Iris pigment epithelial cell (primary cell): Measurements from ENCODE around the gene NTHL1.

Experiments
- DNase-seq: peaks from one replicate; pipeline ENCODE4 v3.0.0-alpha.2; 2011; ENCODE audit warnings: low read depth

The NTHL1 gene

DNA sequence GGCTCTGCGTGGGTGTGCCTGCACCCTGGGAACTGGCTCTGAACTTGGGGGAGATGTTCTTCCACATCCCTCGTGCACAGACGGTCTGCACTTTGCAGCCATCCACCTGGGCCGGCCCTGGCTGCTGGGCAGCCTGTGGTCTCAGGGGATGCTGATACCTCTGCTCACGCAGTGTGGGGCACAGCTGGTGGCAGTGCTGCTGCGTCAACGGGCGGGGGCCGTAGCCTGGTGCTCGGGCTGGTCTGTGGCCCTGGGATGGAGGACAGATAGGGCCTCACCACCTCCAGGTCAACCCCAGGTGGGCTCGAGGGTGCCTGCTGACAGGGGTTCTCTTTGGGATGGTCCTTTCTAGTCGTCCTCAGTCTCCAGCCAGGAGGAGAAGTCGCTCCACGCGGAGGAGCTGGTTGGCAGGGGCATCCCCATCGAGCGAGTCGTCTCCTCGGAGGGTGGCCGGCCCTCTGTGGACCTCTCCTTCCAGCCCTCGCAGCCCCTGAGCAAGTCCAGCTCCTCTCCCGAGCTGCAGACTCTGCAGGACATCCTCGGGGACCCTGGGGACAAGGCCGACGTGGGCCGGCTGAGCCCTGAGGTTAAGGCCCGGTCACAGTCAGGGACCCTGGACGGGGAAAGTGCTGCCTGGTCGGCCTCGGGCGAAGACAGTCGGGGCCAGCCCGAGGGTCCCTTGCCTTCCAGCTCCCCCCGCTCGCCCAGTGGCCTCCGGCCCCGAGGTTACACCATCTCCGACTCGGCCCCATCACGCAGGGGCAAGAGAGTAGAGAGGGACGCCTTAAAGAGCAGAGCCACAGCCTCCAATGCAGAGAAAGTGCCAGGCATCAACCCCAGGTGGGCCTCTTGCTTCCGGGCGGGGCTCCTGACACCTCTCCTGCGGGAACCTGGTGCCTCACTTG is 36.5 kb upstream of the NTHL1 start:
- no peak for DNase-seq

DNA sequence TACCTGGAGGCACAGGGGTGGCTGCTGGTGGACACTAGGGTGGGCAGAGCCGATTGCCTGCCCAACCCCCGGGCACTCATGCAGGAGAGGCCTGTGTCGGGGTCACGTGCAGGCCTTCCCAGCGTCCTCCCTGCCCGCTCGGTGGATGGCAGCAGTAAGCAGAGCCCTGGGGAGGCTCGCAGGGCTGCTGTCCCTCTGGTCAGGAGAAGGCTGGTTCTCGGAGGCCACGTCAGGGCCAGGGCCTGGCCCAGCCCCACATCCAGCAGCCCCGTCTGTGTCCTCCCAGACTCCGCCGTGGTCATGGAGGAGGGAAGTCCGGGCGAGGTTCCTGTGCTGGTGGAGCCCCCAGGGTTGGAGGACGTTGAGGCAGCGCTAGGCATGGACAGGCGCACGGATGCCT is 35.8 kb upstream of the NTHL1 start:
- no peak for DNase-seq

DNA sequence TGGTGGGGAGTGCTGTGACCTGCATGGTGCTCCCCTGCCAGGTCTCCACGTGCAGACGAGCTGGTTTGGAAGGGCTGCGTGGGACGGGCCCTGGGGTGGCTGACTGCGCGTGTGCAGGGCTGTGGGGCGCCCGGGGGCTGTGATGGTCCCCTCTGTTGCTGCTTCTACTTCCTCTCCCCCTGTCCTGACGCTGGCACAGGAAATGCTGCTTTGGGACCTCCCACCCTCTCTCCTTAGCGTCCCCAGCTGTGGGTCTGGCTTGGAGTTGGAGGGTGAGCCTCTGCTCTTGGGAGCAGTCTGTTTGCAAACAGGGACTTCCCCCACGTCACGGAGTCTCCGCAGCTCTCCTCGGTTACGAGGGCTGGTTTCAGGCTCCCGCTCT is 35.3 kb upstream of the NTHL1 start:
- no peak for DNase-seq

DNA sequence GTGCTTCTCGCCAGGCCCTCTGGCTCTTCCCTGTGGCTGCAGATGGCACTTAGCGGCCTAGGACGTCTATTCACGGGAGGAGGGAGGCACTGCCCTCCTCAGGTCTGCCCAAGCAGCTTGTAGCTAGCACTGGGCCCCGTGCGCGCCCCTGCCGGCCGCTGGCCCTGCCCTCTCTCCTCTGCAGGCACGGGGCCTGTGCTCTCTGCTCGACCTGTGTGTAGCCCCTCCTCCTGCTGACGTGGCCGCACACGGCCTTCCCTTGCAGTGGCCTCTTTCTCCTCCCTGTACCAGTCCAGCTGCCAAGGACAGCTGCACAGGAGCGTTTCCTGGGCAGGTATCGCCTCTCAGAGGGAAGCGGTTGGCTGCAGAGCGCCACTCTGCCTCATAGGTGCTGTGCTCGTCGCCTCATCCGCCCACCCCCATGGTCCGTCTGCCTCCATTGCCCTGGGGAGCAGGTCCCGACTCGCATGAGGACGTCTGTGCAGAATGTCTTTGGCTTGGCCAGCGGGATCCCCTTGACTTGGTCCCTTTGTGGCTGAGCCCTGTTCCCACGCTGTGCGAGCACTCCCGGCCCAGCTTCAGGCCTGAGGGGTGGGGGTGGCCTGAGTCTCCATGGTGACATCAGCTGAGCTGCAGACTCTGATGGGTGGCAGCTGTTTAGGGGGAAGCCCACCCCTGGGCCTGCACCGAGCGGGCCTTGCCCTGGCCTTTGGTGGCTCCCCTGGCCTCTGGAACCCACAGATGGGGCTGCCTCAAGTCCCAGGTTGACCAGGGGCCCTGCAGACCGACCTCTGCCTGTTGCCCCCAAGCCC is 34.7 kb upstream of the NTHL1 start:
- DNase-seq, result peak; percentile 32

DNA sequence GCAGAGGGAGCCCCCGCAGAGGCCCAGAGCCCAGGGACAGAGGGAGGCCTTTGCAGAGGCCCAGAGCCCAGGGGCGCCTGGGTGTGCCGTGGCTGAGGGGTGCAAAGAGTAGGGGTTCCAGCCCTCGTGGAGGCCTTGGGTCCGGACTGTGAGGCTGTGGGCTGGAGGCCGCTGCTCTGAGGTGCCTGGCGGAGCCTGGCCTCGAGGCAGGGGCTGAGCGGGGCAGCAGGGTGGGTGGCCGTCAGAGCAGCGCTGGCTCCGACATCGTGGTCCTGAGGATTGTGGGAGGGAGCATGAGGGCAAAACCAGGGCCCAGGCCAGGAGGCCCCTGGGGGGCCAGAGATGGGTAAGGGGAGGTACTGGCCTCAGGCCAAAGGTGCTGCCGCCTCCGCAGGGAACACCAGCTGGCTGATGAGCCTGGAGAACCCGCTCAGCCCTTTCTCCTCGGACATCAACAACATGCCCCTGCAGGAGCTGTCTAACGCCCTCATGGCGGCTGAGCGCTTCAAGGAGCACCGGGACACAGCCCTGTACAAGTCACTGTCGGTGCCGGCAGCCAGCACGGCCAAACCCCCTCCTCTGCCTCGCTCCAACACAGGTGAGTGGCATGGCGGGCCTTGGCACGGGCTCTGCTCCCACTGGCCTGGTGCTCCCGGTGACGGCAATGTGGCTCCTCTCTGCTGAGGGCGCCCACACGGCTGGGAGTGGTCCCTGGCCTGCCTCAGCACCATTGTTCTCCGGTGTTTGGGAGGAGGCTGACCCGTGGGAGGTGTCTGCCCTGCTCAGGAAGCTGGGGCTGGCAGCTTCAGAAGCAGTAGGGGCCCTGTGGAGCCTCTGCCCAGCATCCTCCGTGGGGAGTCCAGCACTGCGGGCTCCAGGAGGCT is 33.8 kb upstream of the NTHL1 start:
- no peak for DNase-seq

DNA sequence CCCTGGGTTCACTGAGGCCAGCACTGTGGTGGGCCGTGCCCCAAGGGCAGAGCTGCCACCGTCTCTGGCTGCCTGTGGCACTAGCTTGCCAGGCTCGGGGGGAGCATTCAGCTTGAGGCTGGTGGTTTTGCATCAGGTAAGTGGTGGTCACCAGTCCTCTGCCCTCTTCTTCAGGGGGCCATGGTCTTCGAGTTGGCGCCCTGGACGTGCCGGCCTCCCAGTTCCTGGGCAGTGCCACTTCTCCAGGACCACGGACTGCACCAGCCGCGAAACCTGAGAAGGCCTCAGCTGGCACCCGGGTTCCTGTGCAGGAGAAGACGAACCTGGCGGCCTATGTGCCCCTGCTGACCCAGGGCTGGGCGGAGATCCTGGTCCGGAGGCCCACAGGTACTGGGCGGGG is 32.4 kb upstream of the NTHL1 start:
- DNase-seq, result no peak

DNA sequence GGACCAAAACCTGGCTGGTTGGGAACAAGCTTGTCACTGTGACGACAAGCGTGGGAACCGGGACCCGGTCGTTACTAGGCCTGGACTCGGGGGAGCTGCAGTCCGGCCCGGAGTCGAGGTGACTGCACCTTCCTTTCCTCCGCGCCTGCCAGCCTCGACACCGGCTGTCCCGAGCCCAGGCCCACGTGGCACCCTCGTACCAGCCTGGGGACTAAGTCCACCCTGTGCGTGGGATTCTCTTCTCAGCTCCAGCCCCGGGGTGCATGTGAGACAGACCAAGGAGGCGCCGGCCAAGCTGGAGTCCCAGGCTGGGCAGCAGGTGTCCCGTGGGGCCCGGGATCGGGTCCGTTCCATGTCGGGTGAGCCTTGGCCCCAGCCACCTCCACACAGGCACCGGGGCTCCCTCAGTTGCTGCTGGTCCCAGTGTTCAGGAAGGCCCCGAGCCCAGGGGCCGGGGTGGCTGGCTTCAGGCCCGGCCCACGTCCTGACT is 31.7 kb upstream of the NTHL1 start:
- no peak for DNase-seq

DNA sequence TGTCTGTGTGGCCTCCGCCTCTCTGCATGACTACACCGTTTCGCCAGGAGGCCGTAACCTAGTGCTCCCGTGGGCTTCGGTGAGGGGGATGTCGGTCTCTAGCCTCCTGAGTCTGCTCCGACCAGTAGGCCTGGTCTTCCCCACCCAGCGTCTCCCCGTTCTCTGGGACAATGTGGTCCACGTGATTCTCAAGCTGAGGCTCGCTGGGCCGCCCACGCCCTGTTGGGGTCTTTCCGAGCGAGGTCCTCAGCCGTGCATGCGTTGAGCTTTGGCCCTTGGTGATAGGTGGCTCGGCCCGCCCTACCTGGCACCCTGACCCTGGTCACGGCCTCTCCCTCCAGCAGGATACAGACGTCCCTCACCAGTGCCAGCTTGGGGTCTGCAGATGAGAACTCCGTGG is 31.1 kb upstream of the NTHL1 start:
- no peak for DNase-seq

DNA sequence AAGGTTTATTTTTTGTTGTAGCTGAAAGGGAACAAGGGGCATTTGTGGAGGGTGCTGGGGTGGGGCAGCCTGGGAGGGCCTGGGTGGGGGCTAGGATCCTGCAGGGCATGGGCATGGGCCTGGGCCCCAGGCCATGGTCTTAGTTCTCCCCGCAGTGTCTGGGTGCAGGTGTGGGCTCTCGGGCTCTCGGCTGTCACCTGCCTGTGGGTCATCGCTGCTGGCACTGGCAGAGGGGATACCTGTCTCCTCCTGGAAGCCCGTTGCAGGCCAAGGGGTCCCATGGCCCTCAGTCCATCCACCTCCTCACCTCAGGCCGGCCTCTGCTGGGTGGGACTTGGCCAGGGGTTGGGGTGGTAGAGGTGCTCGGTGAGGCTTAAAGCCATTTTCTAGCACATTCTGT is 30.5 kb upstream of the NTHL1 start:
- DNase-seq, result no peak

DNA sequence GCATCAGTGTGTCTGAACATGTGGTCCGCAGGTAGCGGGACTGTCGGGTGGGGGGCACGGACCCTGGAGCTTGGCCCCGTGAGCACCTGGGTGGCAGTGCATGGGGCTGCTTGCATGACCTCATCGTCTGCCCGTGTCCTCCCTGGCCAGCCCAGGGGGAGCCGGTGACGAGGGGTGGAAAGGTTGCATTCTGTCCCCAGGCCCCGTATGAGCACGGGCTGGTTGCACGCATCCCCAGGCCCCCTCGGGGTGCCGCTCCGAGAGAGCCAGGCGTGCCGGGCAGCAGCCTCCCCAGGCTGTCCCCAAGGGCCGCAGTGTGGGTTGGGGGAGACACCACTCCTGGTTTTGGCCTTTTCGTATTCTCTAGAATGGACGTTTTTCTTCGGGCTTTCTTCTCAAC is 30.1 kb upstream of the NTHL1 start:
- DNase-seq, result no peak

DNA sequence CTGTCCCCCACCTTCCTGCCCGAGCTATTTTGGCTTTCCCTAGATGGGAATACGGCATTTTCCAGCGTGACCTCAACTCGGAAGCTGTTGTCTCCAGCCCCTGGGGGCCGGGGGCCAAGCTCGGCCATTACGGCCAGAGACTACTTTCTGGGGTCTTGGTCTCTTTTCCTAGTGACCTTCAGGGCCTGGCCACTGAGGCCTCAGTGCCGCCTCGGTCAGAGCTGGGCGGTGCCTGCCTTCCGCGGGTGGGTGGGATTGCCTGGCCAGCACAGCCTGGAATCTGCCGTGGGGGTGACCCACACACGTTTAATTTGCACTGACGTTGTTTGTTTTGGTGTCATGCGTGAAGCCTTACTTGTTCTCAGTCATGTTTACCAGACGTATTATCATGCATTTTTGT is 29.4 kb upstream of the NTHL1 start:
- DNase-seq, result no peak

DNA sequence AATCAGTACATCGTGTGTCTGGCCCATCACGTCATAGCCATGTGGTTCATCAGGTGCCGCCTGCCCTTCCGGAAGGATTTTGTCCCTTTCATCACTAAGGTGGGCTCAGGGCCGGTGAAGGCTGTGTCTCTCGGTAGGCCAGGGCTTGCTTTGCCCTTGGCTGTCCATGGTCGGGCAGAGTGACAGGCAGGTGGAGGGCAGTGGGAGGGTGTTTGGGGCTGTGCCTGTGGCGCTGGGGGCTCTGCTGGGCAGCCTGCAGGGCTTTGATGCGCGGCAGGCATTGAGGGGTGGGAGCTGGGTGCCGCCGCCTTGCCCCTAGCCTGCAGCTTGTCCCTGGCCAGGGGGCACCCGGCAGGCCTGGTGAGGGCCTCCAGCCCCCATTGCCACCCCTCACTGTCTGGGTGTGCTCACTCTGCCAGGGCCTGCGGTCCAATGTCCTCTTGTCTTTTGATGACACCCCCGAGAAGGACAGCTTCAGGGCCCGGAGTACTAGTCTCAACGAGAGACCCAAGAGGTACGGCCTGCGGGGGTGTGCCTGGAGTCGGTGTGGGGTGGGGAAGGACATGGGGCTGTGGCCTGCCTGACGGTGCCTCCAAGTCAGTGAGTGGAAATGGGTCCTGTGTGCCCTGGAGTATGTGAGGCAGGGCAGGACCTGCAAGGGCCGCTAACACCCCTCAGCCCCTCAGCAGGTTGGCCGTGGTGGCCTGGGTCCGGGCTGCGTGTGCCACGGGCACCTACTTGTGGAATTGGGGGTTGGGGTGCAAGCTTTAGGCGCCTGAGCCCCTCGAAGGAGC is 28.6 kb upstream of the NTHL1 start:
- DNase-seq, result no peak

DNA sequence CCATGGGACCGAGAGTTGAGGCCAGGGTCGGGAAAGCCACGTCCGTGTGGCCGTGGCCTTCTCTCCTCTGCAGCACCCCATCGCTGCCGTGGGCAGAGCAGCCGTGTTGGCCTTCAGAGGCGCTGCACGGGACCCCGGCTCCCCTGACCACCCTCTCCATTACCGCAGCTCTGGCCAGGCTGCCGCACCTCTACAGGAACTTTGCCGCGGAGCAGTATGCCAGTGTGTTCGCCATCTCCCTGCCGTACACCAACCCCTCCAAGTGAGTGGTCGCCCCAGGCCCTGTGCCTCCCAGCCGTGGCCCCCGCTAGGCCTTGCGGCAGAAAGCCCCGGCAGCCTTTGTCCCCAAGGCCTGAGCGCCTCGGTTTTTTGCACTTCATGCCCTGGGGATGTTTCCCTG is 28.0 kb upstream of the NTHL1 start:
- no peak for DNase-seq

DNA sequence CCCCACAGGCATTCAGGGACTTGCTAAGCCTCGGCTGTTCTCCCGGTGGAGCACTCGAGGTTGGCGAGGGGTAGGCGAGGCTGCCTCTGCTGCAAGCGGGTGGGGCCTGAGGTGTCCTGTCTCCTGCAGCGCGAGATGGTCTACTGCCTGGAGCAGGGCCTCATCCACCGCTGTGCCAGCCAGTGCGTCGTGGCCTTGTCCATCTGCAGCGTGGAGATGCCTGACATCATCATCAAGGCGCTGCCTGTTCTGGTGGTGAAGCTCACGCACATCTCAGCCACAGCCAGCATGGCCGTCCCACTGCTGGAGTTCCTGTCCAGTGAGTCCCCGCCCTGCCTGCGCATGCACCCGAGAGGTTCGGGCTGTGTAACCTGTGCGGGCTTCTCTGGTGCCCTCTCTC is 26.4 kb upstream of the NTHL1 start:
- no peak for DNase-seq

DNA sequence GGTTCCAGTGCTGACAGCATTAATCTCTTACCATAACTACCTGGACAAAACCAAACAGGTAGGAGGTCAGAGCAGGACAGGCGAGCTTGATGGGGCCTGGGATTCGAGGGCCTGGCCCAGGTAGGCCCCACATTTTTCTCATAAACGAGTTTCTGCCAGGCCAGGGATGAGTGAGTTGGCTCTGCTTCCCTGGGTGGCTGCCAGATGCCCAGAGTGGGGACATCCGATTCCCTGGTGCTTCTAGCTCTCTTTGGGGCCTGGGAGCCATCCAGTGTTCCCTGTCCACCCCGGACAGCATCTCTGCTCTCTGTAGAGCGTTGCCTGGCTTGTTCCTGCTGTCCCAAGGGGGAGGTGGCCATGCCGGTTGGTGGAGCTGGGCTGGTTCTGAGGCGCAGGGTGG is 25.3 kb upstream of the NTHL1 start:
- DNase-seq, result no peak

DNA sequence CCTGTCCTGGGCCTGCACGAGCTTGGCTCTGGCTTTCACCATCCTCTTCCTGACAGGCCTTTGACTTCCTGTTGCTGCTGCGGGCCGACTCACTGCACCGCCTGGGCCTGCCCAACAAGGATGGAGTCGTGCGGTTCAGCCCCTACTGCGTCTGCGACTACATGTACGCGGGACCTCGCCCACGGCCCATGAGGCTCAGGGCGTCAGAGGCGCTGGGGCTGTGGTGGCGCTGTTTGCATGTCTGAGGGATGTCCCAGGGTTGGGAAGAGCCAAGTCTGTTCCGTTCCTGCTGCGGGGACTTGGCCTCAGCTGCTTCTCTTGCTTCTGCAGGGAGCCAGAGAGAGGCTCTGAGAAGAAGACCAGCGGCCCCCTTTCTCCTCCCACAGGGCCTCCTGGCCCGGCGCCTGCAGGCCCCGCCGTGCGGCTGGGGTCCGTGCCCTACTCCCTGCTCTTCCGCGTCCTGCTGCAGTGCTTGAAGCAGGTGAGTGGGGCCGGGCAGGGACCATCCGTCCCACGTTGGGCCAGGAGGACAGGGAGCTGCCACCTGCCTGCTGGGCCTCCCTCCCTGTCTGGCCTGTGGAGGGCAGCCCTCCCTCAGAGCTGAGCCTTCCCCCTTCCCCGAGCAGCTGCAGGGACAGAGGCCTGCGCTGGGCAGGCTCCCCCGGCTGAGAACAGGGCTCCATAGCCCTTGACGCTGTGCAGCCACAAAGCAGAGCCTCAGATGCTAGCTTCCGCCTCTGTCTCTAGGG is 24.0 kb upstream of the NTHL1 start:
- no peak for DNase-seq

DNA sequence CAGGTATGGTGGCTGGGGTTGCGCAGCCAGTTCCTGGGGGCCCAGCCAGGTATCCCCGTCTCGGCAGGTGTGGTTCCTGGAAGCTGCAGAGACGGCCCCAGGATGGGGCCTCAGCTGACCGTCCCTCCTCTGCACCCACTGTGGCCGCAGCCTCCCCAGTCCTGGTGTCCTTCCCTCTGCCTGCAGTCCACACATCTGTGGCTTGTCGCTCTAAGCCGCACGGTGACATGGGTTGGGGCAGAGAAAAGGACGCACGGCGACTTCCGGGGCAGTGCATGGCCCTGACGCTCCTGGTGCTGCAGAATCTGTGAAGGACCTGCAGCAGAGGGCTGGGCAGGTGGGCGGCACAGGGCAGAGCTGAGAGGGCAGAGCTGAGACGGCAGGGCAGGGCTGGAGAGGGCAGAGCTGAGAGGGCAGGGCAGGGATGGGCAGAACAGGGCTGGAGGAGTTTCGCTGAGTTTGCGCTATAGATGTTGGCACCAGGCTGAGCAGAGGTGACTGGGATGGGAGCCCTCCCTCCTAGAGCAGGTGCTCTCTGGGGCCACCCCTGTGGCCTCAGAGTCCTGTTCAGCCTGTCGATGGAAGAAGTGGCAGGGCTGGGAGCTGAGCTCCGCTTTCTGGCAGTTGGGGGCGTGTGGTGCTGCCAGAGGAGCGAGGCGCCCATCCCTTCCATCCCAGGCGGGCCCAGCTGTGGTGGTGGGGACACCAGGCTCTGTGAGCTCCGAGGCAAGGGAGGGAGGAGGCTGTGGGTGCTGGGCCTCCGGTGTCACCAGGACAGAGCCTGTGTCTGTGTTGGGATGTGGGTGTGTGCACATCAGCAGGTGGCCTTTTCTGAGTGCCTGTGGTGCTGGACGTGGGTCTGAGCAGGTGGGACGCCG is 23.2 kb upstream of the NTHL1 start:
- DNase-seq, result no peak

DNA sequence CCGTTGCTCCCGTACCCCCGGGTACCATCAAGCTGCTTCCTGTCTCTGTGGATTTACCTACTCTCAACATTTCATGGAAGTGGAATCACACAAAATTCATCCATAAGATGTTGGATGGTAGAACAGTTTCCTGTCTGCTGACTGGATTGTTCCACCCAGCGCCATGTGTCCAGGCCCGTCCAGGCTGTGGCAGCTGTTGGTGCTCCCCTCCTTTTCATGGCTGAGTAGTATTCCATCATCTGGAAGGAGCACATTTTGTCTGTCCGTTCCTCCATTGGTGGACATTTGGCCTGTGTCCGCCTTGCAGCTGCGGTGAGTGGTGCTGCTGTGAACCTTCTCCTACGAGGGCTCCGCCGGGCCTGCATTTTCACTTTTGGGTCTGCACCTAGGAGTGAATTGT is 18.5 kb upstream of the NTHL1 start:
- DNase-seq, result no peak

DNA sequence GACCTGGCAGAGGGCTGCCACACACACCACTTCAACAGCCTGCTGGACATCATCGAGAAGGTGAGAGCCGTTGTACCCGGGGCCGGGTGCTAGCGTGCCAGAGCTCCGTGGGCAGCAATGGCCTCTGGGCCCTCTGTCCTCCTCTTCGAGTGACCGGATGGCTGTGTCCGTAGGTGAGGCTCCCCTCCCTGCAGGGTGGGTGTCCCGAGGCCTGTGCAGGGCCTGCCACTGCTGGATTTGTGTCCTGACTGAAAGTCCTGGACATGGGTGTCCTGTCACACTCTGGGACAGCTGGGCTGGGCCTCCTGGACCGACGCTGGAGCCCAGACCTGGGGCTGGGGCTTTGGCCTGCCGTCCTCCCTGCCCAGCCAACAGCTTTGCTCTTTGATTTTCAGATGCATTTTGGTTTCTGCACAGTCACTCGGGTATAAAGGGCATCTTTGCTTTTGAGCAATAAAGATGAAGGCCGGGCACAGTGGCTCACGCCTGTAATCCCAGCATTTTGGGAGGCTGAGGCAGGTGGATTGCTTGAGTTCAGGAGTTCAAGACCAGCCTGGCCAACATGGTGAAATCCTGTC is 16.8 kb upstream of the NTHL1 start:
- DNase-seq, result no peak
